Mammary epithelial cell (primary cell): Measurements from ENCODE around the gene TBC1D2B.

Experiments
- EZH2 ChIP-seq: IDR thresholded peaks from 2 replicates; pipeline ENCODE4 v1.6.1; 2012; ENCODE audit warnings: low read length, inconsistent platforms, borderline replicate concordance
- TF ChIP-seq, protein P1 (sequence below), 2 donors: IDR thresholded peaks in 1 of 2; conservative IDR thresholded peaks in 1 of 2; 2 replicates each; pipeline ENCODE4 v1.5.1; 2011 to 2012; ENCODE audit warnings: inconsistent platforms in 2 of 2, low read length in 2 of 2, mild to moderate bottlenecking in 2 of 2, control low read depth in 1 of 2, low read depth in 1 of 2; ENCODE audit not compliant: insufficient read depth in 1 of 2; ENCODE audit errors: extremely low read depth in 1 of 2

DNA sequence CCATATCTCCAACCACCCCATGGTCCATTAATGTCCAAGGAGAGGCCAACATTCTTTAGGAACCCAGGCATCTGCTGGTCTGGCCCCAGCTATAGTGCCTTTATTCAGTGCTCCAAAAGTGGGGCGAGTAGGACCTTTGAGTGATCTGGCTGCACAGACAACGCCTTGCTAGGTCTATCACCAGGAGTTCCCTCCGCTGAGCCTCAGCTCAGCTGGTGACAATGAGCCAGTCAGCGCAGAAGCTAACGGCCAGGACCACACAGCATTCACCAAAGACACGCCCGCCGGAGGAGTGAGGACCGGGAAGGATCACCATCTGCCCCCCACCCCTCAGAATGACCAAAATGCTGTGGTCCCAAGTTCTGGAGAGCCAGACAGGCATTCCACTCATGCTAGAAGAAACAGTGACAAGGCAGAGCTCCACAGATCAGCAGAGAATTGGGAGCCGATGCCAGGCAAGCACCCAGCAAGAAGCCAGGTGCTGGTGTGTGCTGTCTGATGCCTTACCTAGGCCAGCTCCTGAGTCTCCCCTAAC lies 19.0 kb downstream of the TBC1D2B start:
- TF ChIP-seq EZH2 = no peak
- TF ChIP-seq, protein P1, sequence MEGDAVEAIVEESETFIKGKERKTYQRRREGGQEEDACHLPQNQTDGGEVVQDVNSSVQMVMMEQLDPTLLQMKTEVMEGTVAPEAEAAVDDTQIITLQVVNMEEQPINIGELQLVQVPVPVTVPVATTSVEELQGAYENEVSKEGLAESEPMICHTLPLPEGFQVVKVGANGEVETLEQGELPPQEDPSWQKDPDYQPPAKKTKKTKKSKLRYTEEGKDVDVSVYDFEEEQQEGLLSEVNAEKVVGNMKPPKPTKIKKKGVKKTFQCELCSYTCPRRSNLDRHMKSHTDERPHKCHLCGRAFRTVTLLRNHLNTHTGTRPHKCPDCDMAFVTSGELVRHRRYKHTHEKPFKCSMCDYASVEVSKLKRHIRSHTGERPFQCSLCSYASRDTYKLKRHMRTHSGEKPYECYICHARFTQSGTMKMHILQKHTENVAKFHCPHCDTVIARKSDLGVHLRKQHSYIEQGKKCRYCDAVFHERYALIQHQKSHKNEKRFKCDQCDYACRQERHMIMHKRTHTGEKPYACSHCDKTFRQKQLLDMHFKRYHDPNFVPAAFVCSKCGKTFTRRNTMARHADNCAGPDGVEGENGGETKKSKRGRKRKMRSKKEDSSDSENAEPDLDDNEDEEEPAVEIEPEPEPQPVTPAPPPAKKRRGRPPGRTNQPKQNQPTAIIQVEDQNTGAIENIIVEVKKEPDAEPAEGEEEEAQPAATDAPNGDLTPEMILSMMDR (conservative IDR thresholded peaks at IDR 0.05 in 1 of 2, IDR thresholded peaks at IDR 0.05 in 1 of 2; ENCODE audit: extremely low read depth in 1 of 2, insufficient read depth in 1 of 2, low read depth in 1 of 2, low read length in 2 of 2) = no peak
